Upper lobe of left lung (tissue), 4 donors: Measurements from ENCODE around the gene DLGAP4.

Experiments used
- POLR2AphosphoS5 ChIP-seq, 2 donors: sonication (generic); formaldehyde crosslinking; IDR thresholded peaks; one replicate each; pipeline ENCODE4 v1.5.1; 2017; ENCODE audit warnings: antibody characterized with exemption in 2 of 2
- TF ChIP-seq, protein P1 (sequence below), 6 experiments: fragments of 450-650 bp in 4 of 6; fragments of 200-600 bp in 2 of 6; sonication (generic) in 2 of 6; IDR thresholded peaks; one replicate each; pipeline ENCODE4 v1.5.1; 2016 to 2019; ENCODE audit warnings: antibody characterized with exemption in 6 of 6

- TF ChIP-seq, protein P1, sequence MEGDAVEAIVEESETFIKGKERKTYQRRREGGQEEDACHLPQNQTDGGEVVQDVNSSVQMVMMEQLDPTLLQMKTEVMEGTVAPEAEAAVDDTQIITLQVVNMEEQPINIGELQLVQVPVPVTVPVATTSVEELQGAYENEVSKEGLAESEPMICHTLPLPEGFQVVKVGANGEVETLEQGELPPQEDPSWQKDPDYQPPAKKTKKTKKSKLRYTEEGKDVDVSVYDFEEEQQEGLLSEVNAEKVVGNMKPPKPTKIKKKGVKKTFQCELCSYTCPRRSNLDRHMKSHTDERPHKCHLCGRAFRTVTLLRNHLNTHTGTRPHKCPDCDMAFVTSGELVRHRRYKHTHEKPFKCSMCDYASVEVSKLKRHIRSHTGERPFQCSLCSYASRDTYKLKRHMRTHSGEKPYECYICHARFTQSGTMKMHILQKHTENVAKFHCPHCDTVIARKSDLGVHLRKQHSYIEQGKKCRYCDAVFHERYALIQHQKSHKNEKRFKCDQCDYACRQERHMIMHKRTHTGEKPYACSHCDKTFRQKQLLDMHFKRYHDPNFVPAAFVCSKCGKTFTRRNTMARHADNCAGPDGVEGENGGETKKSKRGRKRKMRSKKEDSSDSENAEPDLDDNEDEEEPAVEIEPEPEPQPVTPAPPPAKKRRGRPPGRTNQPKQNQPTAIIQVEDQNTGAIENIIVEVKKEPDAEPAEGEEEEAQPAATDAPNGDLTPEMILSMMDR (IDR thresholded peaks at IDR 0.05): no peak
- no peak for TF ChIP-seq POLR2AphosphoS5 (IDR thresholded peaks at IDR 0.05)
Measured at GRCh38 chr20:36519012-36519719, 213.0 kb downstream of the DLGAP4 start.
